ENCODE results near the gene E2F6.

Gene E2F6, protein sequence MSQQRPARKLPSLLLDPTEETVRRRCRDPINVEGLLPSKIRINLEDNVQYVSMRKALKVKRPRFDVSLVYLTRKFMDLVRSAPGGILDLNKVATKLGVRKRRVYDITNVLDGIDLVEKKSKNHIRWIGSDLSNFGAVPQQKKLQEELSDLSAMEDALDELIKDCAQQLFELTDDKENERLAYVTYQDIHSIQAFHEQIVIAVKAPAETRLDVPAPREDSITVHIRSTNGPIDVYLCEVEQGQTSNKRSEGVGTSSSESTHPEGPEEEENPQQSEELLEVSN

DNA sequence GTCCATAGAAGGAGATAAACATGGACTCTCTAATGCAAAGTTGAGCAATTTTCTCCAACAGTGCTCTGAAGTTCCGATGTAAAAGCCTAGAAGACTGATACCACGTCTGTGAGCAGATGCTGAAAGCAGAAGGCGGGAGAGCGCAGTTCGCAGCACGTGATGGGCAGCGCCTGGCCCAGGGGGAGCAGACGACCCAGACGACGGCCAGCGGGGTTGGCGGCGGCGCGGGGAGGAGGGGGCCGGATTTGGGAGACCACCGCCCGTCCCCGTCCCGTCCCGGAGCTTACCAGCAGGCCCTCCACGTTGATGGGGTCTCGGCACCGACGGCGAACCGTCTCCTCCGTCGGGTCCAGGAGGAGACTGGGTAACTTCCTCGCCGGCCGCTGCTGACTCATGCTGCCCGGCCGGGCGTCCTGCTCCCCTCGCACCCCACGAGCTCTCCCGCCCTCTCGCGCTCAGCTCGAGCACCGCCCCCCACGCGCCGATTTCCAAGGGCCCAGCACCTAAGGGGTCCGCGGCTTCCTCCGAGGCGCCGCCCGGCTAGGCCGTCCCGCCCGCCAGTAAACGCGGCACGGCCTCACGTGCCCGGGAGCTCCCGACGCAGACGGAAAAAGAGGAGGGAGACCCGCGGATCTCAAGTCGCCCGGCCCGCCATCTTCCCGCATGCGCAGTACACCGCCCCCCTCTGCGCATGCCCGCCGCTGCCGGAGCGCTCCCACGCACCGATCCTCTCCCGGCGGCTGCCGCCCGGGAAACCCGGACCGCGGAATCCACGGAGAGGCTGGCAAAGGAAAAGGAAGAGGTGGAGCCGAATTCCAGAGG is at the start of gene E2F6:
TSS of gene E2F6 (minus strand) at position 677 of the 822 bp plus-strand sequence. CDS start at position 395, 282 bp downstream.
- peak; percentile 77 to 86 for DNase-seq

GRCh38 chr2:11515490-11515981 is 49.6 kb upstream of the E2F6 start:
- DNase-seq, result no peak

DNA sequence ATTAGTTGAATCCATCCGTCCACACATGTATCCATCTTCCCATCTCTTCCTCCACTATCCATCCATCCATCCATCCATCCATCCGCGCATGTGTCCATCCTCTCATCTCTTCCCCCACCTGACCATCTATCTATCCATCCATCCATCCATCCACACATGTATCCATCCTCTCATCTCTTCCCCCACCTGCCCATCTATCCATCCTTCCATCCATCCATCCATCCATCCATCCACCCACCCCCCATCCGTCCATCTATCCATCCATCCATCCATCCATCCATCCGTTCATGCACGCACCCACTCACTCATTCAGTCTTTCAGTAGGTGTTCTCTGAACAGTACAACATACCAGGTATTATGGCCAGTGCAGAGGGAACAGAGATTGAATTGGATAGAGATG is 48.9 kb upstream of the E2F6 start:
- DNase-seq, result no peak

GRCh38 chr2:11514081-11514730 is 48.2 kb upstream of the E2F6 start:
- DNase-seq, result no peak

GRCh38 chr2:11513319-11513718 is 47.4 kb upstream of the E2F6 start:
- no peak for DNase-seq

GRCh38 chr2:11512431-11512830 is 46.5 kb upstream of the E2F6 start:
- no peak for DNase-seq

DNA sequence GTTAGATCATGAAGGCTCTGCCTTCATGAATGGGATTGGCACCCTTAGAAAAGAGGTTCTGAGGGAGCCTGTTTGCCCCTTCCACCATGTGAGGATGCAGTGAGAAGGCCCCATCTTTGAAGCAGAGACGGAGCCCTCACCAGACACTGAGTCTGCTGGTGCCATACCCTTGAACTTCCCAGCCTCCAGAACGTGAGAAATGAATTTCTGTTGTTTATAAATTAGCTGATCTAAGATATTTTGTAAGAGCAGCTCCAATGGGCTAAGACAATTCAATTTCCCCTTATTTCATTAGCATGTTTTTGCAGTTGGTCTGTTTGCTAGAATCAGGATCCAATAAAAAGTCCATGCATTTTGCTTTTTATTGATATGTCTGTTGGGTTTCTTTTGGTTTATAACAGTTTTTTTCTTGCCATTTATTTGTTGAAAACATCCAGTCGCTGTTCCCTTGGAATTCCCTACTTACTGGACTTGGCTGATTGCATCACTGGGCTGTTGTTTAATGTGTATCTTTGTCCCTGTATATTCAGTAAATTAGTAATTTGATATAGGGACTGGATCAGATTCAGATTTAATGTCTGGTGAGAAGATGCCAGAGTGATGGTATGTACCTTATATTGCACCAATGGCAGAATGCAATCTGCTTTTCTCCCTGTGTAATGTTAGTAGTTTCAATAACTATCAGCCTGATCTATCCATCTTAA is 43.8 kb upstream of the E2F6 start:
- no peak for DNase-seq

DNA sequence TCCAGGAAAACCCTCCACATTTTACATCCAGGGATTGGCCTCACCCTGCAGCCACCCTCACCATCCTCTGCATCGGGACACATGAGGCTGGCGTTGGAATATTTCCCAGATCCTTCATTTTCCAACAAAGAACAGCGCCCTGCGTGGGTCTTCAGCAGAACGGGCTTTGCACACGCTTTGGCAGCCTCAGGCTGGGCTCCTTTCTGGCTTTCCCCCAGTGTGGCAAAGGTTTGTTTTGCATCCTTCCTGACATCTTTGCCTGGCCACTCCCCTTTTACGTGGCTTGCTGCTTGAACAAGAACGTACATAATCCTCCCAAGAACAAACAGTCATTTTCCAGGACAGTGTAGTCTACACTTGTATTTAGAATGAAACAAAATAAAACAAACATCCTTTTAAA is 42.3 kb upstream of the E2F6 start:
- DNase-seq, result no peak

- DNase-seq, result no peak
Observed at GRCh38 chr2:11507517-11507916, 41.6 kb upstream of the E2F6 start.

- DNase-seq, result no peak
Observed at GRCh38 chr2:11506611-11506969, 40.6 kb upstream of the E2F6 start.

DNA sequence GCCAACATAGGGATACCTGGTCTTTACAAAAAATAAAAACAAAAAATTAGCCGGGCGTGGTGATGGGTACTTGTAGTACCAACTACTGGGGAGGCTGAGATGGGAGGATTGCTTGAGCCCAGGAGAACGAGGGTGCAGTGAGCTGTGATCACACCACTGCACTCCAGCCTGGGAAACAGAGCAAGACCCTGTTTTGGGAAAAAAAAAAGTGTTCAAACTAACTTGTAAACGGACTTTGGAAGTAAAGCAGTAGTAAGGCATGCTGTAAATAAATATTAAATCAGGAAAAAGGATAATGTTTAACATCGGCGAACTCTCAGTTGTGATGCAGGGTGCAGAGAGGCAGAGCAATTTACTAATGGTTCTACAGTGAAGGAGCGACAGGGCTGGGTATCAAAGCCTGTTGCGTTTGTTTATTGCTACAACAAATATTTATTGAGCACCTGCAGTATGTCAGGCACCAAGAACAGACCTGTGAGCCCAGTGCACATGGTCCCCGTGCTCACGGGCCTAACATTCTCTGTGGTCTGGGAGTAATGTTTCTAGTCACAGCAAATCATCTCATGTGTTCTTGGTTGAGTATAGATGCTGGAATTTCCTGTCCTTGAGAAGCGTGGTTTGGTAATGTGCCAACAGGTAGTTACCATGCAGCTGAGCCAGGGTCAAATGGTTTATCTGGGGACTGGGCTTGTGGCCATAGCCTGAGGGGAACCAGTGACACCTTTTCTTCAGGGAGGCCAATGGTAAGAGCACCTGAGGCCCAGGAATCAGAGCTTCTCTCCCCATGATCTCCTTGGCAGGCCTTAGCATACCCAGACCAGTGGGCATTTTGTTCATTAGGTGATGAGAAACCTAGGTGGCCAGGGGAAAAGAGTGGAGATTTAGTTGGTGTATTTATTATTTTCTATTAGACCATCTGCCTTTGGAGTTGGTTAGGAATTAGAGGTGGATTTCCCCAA is 40.0 kb upstream of the E2F6 start:
- no peak for DNase-seq

GRCh38 chr2:11503354-11503927 is 37.5 kb upstream of the E2F6 start:
- DNase-seq, result no peak

GRCh38 chr2:11502740-11503292 is 36.9 kb upstream of the E2F6 start:
- DNase-seq, result no peak

GRCh38 chr2:11500702-11501303 is 34.8 kb upstream of the E2F6 start:
- no peak for DNase-seq

DNA sequence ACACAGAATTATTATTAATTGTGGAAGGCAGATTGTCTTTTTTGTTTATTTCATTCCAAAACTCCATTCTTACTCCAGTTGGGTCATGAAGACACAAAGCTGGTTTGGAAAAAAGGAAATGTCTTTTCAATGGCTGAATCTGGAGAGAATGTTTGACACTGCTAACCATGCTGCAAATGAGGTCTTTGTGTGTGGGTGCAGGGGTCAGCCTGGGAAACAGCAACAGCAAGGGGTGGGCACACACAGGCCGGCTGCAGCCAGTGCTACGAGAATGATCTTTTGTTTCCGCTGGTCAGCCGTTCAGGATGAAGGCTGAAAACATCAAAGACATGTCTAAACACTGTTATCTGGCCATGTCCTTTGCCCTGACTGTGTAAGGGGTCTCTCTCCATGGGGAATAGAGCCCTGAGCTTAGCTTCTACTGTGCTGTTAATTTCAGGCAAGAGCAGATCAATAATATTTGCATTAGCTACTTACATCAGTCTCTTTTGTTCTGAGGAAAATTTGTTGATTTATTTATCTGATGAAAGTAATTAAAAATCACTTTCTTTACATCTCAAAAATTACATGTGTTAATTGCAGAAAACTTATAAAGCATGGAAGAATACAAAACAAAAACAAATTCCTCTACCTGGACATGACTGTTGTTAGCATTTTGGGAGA is 33.3 kb upstream of the E2F6 start:
- DNase-seq, result no peak

- DNase-seq, result no peak
Observed at GRCh38 chr2:11498543-11499034, 32.6 kb upstream of the E2F6 start.

DNA sequence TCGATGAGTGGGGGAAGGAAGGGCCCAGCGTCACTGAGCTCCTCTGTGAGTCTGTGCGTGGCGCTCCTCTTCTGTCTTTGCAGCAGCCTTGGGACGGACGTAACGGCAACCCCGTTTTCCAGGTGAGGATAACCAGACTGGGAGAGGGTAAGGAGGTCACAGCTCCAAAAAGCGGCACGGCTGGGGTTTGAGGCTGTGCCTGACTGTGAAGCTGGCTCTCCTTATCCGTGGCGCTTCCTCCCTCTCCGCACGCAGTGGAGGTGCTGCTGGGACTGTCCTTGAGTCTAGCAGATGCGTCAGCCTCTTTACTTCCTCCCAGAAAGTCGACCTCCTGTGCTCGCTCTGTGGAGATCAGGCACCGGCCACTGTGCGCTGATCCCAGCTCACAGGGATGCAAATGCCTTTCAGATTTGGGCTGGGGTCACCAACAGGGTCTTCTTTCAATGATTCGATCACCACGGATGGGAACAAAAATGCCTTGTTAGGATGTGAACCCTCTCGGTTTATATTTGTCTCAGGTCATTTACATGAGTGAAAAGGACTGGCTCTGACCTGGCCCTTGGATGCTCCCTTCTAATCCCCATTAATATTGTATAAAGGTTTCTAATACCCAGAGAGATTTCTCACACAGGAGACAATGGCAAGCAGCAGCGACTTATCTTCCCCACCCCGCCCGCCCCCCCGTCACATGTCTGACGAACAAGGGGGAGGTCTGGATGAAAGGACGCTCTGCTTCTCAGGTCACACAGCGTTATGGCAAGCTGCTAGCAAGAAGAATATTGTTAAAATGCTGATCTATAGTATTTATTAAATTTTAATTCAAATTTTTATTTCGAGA is 30.1 kb upstream of the E2F6 start:
- DNase-seq, result no peak

DNA sequence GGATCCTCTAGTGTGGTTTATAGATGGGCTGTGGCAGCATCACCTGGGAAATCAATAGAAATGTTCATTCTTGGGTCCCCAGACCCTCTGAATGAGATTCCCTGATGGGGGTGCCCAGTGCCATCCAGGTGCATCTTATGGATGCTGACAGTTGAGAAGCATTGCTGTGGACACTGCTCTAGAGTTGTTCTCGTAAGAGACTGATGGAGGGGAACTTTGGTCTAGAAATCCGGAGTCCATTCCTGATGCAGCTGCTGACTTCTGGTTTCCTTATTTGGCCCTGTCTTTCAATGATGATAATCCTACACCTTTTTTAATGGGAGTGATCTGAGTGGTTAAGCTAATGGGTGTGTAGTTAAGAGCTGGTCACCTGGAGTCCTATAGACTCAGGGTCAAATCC is 28.3 kb upstream of the E2F6 start:
- no peak for DNase-seq

DNA sequence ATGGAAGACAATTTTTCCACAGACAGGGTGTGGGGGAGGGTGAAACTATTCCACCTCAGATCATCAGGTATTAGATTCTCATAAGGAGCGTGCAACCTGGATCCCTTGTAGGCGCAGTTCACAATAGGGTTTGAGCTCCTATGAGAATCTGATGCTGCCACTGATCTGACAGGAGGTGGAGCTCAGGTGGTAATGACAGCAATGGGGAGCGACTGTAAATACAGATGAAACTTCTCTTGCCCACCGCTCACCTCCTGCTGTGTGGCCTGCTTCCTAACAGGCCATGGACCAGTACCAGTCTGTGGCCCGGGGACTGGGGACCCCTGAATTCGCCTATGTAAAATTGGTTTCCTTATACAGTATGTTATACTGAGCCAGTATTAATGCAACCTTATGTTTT is 27.3 kb upstream of the E2F6 start:
- DNase-seq, result no peak
